ENCODE results near the gene MTMR11. TPM values are rescaled to one million over a fixed set of nuclear protein-coding genes. Genes with fewer than 3 reads are reported as not detected.
"Not testable (repeated sequence)": the region's sequence is repeated elsewhere in the genome, so short reads cannot be mapped to it uniquely, and the experiment has no call there.

The MTMR11 gene
- total and polyA plus RNA-seq, 4 donors: 6.9 to 11.2 (median 8.9) TPM

DNA sequence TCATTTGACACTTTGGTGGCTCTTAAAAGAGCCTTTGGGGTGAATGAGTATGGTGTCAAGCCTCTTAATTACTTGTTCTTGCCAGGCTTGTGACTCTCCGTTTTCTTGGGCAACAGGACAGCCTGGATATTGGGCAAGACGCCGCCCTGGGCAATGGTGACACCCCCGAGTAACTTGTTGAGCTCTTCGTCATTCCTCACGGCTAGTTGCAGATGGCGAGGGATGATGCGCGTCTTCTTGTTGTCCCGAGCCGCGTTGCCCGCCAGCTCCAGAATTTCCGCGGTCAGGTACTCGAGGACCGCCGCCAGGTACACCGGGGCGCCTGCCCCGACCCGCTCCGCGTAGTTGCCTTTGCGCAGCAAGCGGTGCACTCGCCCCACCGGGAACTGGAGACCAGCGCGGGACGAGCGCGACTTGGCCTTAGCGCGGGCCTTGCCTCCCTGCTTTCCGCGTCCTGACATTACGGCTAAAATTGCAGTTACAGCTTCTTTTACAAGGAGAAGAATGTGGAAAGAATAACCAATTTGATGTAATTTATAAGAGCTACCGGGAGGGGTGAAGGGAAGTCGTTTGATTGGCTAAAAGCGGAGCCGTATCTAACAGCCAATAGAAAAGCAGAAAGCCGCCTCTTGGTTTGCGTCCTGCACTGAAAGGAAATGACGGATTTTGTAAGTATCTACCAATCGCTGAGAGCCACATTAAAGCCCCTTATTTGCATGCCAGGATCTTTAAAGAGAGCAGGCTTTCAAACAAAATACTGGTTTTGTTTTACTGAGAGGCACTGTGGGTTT lies 49.0 kb downstream of the MTMR11 start:
- Histone ChIP-seq H3K4me3 (peak overlapping the region; percentile 55), H3K4me1 (ENCODE audit: control insufficient read depth in 5 of 5, insufficient read depth in 5 of 5, low read length in 5 of 5) (peaks cover 0 to 26% (median 13%) of the 10 kb centered on the region in 5 donors), H3K9ac (ENCODE audit: insufficient read depth in 1 of 2, low read length in 2 of 2) (peak overlapping the region; percentile 98 to 100), H3K36me3 (ENCODE audit: control insufficient read depth in 4 of 4, insufficient read depth in 4 of 4, low read length in 4 of 4) (peaks cover 0 to 5% (median 0%) of the 10 kb centered on the region in 4 donors), H3K27ac (ENCODE audit: low read depth in 1 of 2, low read length in 1 of 2) (peak overlapping the region; percentile 94 to 98), H3K27me3 (ENCODE audit: control insufficient read depth in 3 of 3, insufficient read depth in 3 of 3, low read length in 2 of 3) (no peaks in the 10 kb centered on the region), H3K9me3 (ENCODE audit: control insufficient read depth in 4 of 4, insufficient read depth in 3 of 4, low read length in 3 of 4) (no peaks in the 10 kb centered on the region)
- DNase-seq (peak; percentile 92 to 99 (median 99)), ATAC-seq (ENCODE audit: insufficient read depth, low FRiP score) (peak; percentile 50)
- WGBS, 2 donors: 0% methylated on average over 46 of the region's 46 CpGs
- TF ChIP-seq CTCF (IDR thresholded peaks at IDR 0.05; ENCODE audit: control extremely low read depth, extremely low read depth): no peak

- H3K27me3 ChIP-seq (ENCODE audit: control insufficient read depth in 3 of 3, insufficient read depth in 3 of 3, low read length in 2 of 3); H3K36me3 ChIP-seq (ENCODE audit: control insufficient read depth in 4 of 4, insufficient read depth in 4 of 4, low read length in 4 of 4); ATAC-seq (ENCODE audit: insufficient read depth, low FRiP score); DNase-seq; H3K9me3 ChIP-seq (ENCODE audit: control insufficient read depth in 4 of 4, insufficient read depth in 3 of 4, low read length in 3 of 4): not testable (repeated sequence)
- Histone ChIP-seq H3K9ac (ENCODE audit: insufficient read depth in 1 of 2, low read length in 2 of 2) (peak overlapping the region; percentile 98 to 100), H3K27ac (ENCODE audit: low read depth in 1 of 2, low read length in 1 of 2) (peak overlapping the region; percentile 94 to 98), H3K4me1 (ENCODE audit: control insufficient read depth in 5 of 5, insufficient read depth in 5 of 5, low read length in 5 of 5) (peaks cover 0 to 26% (median 13%) of the 10 kb centered on the region in 5 donors), H3K4me3 (peak overlapping the region; percentile 55)
- 0% methylated on average over 8 to 13 of the region's 13 CpGs for WGBS, 2 donors
Measured at GRCh38 chr1:149887196-149887455, 49.6 kb downstream of the MTMR11 start.

- Histone ChIP-seq H3K27ac (ENCODE audit: low read depth in 1 of 2, low read length in 1 of 2) (peak overlapping the region; percentile 96 to 98), H3K36me3 (ENCODE audit: control insufficient read depth in 4 of 4, insufficient read depth in 4 of 4, low read length in 4 of 4) (peaks cover 0 to 5% (median 0%) of the 10 kb centered on the region in 4 donors), H3K27me3 (ENCODE audit: control insufficient read depth in 3 of 3, insufficient read depth in 3 of 3, low read length in 2 of 3) (no peaks in the 10 kb centered on the region), H3K9ac (ENCODE audit: insufficient read depth in 1 of 2, low read length in 2 of 2) (peak overlapping the region; percentile 98 to 100), H3K9me3 (ENCODE audit: control insufficient read depth in 4 of 4, insufficient read depth in 3 of 4, low read length in 3 of 4) (no peaks in the 10 kb centered on the region), H3K4me3 (peak overlapping the region; percentile 65), H3K4me1 (ENCODE audit: control insufficient read depth in 5 of 5, insufficient read depth in 5 of 5, low read length in 5 of 5) (peaks cover 0 to 26% (median 13%) of the 10 kb centered on the region in 5 donors)
- DNase-seq: peak; percentile 96 to 100 (median 100)
- 0% methylated on average over 62 of the region's 62 CpGs for WGBS, 2 donors
- peak; percentile 86 for ATAC-seq (ENCODE audit: insufficient read depth, low FRiP score)
- TF ChIP-seq CTCF (IDR thresholded peaks at IDR 0.05; ENCODE audit: control extremely low read depth, extremely low read depth): no peak
Measured at GRCh38 chr1:149886396-149887195, 50.1 kb downstream of the MTMR11 start.

GRCh38 chr1:149886121-149886395 lies 50.6 kb downstream of the MTMR11 start:
- not testable (repeated sequence) for DNase-seq; ATAC-seq (ENCODE audit: insufficient read depth, low FRiP score); H3K36me3 ChIP-seq (ENCODE audit: control insufficient read depth in 4 of 4, insufficient read depth in 4 of 4, low read length in 4 of 4); H3K27me3 ChIP-seq (ENCODE audit: control insufficient read depth in 3 of 3, insufficient read depth in 3 of 3, low read length in 2 of 3); H3K9me3 ChIP-seq (ENCODE audit: control insufficient read depth in 4 of 4, insufficient read depth in 3 of 4, low read length in 3 of 4)
- peaks cover 0 to 26% (median 13%) of the 10 kb centered on the region in 5 donors for H3K4me1 ChIP-seq (ENCODE audit: control insufficient read depth in 5 of 5, insufficient read depth in 5 of 5, low read length in 5 of 5)
- peak overlapping the region; percentile 98 to 100 for H3K9ac ChIP-seq (ENCODE audit: insufficient read depth in 1 of 2, low read length in 2 of 2)
- H3K27ac ChIP-seq (ENCODE audit: low read depth in 1 of 2, low read length in 1 of 2): peak overlapping the region; percentile 96
- 0% methylated on average over 16 to 19 of the region's 19 CpGs for WGBS, 2 donors
- peak overlapping the region; percentile 65 for H3K4me3 ChIP-seq
